ENCODE measurements around the gene CR1L.

Gene CR1L

GRCh38 chr1:207745839-207746767, 101.2 kb downstream of the CR1L start:
- no peak overlapping the region for H3K4me3 ChIP-seq (replicated peaks; ENCODE audit: insufficient read depth, low read length)
- no peaks in the 10 kb centered on the region for H3K27me3 ChIP-seq (ENCODE audit: insufficient read depth, poor library complexity, severe bottlenecking)
- TF ChIP-seq GABPA (IDR thresholded peaks at IDR 0.05; ENCODE audit: low read depth) (no peak), POLR2AphosphoS5 (IDR thresholded peaks at IDR 0.05; ENCODE audit: low read depth) (no peak), SPI1 (IDR thresholded peaks at IDR 0.05; ENCODE audit: borderline replicate concordance, low read depth) (no peak)
- TF ChIP-seq, protein P1, sequence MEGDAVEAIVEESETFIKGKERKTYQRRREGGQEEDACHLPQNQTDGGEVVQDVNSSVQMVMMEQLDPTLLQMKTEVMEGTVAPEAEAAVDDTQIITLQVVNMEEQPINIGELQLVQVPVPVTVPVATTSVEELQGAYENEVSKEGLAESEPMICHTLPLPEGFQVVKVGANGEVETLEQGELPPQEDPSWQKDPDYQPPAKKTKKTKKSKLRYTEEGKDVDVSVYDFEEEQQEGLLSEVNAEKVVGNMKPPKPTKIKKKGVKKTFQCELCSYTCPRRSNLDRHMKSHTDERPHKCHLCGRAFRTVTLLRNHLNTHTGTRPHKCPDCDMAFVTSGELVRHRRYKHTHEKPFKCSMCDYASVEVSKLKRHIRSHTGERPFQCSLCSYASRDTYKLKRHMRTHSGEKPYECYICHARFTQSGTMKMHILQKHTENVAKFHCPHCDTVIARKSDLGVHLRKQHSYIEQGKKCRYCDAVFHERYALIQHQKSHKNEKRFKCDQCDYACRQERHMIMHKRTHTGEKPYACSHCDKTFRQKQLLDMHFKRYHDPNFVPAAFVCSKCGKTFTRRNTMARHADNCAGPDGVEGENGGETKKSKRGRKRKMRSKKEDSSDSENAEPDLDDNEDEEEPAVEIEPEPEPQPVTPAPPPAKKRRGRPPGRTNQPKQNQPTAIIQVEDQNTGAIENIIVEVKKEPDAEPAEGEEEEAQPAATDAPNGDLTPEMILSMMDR (IDR thresholded peaks at IDR 0.05; ENCODE audit: insufficient read depth, low read length), result no peak
- TF ChIP-seq, protein P2, sequence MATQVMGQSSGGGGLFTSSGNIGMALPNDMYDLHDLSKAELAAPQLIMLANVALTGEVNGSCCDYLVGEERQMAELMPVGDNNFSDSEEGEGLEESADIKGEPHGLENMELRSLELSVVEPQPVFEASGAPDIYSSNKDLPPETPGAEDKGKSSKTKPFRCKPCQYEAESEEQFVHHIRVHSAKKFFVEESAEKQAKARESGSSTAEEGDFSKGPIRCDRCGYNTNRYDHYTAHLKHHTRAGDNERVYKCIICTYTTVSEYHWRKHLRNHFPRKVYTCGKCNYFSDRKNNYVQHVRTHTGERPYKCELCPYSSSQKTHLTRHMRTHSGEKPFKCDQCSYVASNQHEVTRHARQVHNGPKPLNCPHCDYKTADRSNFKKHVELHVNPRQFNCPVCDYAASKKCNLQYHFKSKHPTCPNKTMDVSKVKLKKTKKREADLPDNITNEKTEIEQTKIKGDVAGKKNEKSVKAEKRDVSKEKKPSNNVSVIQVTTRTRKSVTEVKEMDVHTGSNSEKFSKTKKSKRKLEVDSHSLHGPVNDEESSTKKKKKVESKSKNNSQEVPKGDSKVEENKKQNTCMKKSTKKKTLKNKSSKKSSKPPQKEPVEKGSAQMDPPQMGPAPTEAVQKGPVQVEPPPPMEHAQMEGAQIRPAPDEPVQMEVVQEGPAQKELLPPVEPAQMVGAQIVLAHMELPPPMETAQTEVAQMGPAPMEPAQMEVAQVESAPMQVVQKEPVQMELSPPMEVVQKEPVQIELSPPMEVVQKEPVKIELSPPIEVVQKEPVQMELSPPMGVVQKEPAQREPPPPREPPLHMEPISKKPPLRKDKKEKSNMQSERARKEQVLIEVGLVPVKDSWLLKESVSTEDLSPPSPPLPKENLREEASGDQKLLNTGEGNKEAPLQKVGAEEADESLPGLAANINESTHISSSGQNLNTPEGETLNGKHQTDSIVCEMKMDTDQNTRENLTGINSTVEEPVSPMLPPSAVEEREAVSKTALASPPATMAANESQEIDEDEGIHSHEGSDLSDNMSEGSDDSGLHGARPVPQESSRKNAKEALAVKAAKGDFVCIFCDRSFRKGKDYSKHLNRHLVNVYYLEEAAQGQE (IDR thresholded peaks at IDR 0.05; ENCODE audit: insufficient replicate concordance, low read depth), result no peak
- no peak for DNase-seq (ENCODE audit: low read depth in 1 of 2, low spot score in 1 of 2)
- H3K27ac ChIP-seq (replicated peaks), result no peak overlapping the region

GRCh38 chr1:207747627-207748492, 102.9 kb downstream of the CR1L start:
- H3K27me3 ChIP-seq (ENCODE audit: insufficient read depth, poor library complexity, severe bottlenecking), result no peaks in the 10 kb centered on the region
- TF ChIP-seq POLR2AphosphoS5 (IDR thresholded peaks at IDR 0.05; ENCODE audit: low read depth) (no peak), SPI1 (IDR thresholded peaks at IDR 0.05; ENCODE audit: borderline replicate concordance, low read depth) (no peak), GABPA (IDR thresholded peaks at IDR 0.05; ENCODE audit: low read depth) (no peak)
- TF ChIP-seq, protein P2 (IDR thresholded peaks at IDR 0.05; ENCODE audit: insufficient replicate concordance, low read depth), result no peak
- TF ChIP-seq, protein P1 (IDR thresholded peaks at IDR 0.05; ENCODE audit: insufficient read depth, low read length), result no peak
- no peak overlapping the region for H3K4me3 ChIP-seq (replicated peaks; ENCODE audit: insufficient read depth, low read length)
- no peak overlapping the region for H3K27ac ChIP-seq (replicated peaks)
- DNase-seq (ENCODE audit: low read depth in 1 of 2, low spot score in 1 of 2), result no peak

DNA sequence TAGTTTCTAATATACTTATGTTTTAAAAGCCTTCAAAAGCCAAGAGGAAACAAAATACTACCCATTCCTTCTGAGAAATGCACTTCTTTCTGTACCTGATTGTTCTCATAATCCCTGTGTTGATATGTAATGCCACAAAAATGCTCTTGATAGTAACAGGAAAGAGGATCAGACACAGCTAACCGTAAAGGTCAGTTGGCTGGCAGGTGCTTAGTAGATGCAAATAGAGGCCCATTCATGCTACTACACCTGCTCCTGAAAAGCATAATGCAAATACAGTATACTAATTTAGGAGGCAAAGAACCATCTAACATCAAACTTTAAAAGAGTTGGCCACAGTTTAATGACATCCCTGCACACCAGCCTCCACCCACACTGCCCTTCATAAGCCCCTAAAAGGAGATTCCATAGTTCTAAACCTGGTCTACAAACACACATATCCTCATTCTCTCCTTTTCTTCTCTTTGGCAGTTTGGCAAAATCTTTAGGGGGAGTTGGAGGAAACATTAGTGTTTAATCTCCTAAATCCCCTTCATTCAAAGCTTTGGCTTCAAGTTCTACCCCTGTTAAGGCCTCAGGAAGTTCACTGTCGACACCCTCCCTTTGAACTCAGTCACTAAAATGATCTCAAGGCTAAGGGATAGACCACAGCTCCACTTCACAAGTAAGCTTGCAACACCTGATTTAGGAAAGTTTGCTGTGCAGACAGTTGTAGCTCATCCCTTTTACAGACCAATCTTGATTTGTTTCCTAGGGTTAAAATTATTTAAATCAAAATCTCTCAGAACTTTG, 104.0 kb downstream of the CR1L start:
- no peak for TF ChIP-seq POLR2AphosphoS5 (IDR thresholded peaks at IDR 0.05; ENCODE audit: low read depth)
- TF ChIP-seq, protein P1 (IDR thresholded peaks at IDR 0.05; ENCODE audit: insufficient read depth, low read length), result no peak
- TF ChIP-seq GABPA (IDR thresholded peaks at IDR 0.05; ENCODE audit: low read depth), result no peak
- TF ChIP-seq, protein P2 (IDR thresholded peaks at IDR 0.05; ENCODE audit: insufficient replicate concordance, low read depth), result no peak
- TF ChIP-seq SPI1 (IDR thresholded peaks at IDR 0.05; ENCODE audit: borderline replicate concordance, low read depth), result no peak
- Histone ChIP-seq H3K27ac (replicated peaks) (no peak overlapping the region; the same call in 1 of the 2 replicates), H3K4me3 (replicated peaks; ENCODE audit: insufficient read depth, low read length) (no peak overlapping the region), H3K27me3 (ENCODE audit: insufficient read depth, poor library complexity, severe bottlenecking) (no peaks in the 10 kb centered on the region)
- peak in 1 of 2 experiments; percentile 33 for DNase-seq (ENCODE audit: low read depth in 1 of 2, low spot score in 1 of 2)

Data from HL-60 (cell line).